NCI-H1694 (cell line): ENCODE data around the gene MLNR.

Experiments
- DNase-seq: peaks from one replicate; lab custom pipeline; 2025; lab: John Stamatoyannopoulos, UW

MLNR gene

DNA sequence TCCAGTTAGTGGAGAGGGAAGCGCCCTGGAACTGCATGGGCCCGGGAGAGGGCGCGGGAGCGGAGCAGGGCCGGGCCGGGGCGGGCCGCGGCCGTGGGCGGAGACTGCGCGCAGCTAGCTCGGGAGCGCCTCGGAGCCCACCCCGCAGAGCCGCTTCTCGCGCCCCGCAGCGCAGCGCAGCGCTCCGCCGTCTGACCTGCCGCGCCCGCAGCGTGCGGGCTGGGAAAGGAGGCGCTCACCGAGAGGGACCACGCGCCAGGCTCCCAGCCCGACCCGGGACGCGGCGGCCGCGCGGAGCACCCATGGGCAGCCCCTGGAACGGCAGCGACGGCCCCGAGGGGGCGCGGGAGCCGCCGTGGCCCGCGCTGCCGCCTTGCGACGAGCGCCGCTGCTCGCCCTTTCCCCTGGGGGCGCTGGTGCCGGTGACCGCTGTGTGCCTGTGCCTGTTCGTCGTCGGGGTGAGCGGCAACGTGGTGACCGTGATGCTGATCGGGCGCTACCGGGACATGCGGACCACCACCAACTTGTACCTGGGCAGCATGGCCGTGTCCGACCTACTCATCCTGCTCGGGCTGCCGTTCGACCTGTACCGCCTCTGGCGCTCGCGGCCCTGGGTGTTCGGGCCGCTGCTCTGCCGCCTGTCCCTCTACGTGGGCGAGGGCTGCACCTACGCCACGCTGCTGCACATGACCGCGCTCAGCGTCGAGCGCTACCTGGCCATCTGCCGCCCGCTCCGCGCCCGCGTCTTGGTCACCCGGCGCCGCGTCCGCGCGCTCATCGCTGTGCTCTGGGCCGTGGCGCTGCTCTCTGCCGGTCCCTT, at the start of gene MLNR:
MLNR (plus strand) TSS at position 303 of the 820 bp plus-strand sequence; CDS start at position 303, 0 bp downstream.
- no peak for DNase-seq

- DNase-seq: no peak
Observed at GRCh38 chr13:49171359-49171758, 48.8 kb upstream of the MLNR start.

DNA sequence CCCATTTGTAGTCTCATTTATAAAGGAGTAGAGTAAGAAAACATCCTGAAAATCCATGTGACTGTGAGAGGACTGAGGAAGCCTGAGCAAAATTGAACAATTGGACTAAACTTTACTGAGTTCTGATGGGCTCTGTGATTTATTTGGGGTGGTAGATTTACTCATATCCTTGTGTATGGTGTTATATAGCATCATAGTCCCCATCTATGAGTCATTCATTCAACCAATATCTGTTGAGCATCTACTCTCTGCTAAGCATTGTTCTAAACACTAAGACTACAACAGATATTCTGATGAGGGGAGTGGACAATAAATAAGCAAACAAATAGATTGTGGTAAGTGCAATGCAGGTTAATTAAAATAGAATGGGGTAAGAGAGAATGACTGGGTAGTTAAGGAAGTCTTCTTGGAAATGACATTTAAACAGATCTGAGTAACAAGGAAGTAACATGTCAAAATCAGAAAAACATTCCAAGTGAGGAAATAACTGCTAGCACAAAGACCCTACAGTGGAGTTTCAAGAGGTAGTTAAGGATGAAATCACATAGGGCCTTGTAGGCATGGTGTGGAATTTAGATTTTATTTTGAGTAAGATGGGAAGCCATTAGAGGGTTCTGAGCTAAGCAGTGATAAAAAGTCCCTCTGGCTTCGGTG, 36.3 kb upstream of the MLNR start:
- no peak for DNase-seq

- DNase-seq: no peak
Observed at GRCh38 chr13:49184621-49185020, 35.5 kb upstream of the MLNR start.

GRCh38 chr13:49185264-49185663, 34.9 kb upstream of the MLNR start:
- no peak for DNase-seq

GRCh38 chr13:49190901-49191300, 29.2 kb upstream of the MLNR start:
- no peak for DNase-seq

DNA sequence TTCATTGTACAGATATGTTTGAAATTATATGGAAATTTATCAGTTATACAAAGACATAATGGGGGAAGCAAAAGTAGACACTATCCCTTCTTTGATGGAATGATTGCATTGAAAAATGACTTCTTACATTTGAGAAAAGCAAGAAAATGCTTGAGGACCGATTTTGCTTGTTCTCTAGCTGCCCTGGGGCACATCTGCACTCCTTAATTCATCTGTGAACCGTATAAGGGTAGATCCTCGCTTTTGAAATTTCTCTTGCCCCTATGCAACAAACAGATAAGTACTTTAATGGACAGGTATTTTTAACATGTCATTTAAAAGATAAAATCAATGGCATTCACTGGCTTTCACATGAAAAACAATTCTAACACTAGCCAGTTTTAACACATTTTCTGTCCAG, 13.5 kb upstream of the MLNR start:
- DNase-seq: no peak

GRCh38 chr13:49208619-49209018, 11.5 kb upstream of the MLNR start:
- DNase-seq: no peak

GRCh38 chr13:49210114-49210513, 10.0 kb upstream of the MLNR start:
- no peak for DNase-seq

GRCh38 chr13:49210669-49211068, 9.5 kb upstream of the MLNR start:
- DNase-seq: no peak

- DNase-seq: no peak
Observed at GRCh38 chr13:49213539-49213938, 6.6 kb upstream of the MLNR start.

- DNase-seq: no peak
Observed at GRCh38 chr13:49213997-49214916, 5.9 kb upstream of the MLNR start.

- no peak for DNase-seq
Observed at GRCh38 chr13:49214917-49215376, 5.2 kb upstream of the MLNR start.

DNA sequence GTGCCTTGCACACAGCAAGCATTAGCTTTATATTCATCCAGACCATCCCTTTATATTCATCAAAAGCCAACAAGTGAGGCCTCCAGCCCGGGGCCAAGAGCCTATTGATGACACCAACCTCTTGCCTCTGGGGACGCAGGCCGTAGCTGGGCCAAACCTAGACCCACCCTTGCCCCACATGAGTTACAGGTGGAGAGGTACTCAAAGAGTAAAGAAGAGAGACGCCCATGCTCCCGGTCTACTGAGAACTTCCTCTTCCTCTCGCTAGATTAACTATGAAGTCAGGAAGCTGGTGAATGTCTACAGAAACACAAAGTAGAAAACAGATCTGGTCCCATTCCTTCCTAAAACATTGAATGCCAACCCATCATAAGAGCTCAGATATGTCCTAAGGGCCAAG, 3.8 kb upstream of the MLNR start:
- no peak for DNase-seq

DNA sequence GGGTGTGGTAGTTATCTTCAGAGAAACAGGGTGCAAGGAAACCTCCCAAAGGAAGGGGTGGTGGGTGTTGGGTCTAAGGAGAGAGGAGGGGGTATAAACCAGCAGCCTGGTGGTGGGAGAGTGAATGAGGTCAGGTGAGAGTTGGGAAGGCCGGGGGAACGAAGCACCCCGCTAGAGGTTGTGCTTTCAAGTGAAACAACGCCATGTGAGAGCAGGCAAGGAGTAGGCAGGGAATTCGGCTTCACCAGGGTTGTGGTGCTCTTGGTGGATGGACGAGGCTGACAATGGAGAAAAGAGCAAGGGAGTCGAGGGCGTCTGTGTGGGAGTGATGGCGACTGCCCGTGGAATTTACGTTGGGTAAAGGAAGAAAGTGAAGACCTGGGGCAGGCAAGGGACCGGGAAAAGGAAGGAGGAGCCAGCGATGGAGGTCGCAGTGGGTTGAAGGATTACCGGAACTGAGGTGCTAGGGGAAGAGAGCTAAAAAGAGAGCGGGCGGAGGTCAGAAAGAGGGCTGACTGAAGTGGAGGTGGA, 2.1 kb upstream of the MLNR start:
- DNase-seq: no peak

DNA sequence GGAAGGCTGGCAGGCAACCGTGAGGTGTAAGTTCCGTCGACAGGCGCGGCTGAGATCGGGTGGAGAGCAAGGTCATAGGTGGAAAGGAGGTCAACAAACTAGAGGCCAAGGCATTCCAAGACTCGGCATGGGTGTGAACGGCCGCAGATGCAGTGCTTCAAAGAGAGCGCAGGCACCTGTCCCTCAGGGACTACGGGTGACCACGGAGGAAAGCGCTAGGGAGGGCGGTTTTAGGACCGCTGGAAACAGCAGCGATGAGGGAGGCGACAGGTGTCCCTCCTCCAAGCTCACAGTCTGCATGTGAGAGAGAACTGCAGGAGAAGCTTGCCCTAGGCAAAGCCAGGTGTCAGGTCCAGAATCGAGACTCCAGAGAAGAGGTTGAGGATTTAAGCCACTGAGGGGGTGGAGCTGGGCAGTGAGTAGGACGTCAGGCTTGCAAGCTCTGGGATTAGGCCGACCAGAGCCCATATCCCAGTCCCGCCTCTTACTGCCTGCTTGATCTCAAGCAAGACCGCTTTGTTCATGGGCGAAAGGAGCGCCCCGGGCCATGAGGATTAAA, 1.6 kb upstream of the MLNR start:
- no peak for DNase-seq

- DNase-seq: no peak
Observed at GRCh38 chr13:49219647-49220035, 497 bp upstream of the MLNR start.

DNA sequence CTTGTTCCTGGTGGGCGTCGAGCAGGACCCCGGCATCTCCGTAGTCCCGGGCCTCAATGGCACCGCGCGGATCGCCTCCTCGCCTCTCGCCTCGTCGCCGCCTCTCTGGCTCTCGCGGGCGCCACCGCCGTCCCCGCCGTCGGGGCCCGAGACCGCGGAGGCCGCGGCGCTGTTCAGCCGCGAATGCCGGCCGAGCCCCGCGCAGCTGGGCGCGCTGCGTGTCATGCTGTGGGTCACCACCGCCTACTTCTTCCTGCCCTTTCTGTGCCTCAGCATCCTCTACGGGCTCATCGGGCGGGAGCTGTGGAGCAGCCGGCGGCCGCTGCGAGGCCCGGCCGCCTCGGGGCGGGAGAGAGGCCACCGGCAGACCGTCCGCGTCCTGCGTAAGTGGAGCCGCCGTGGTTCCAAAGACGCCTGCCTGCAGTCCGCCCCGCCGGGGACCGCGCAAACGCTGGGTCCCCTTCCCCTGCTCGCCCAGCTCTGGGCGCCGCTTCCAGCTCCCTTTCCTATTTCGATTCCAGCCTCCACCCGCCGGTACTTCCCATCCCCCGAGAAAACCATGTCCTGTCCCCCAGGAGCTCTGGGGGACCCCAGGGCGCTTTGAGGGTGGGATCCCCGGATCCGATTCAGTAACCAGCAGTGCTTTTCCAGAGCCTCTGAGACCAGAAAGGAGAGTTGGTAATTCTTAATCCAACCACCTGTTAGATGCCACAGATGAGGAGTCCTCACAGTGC, 885 bp downstream of the MLNR start:
- no peak for DNase-seq

- no peak for DNase-seq
Observed at GRCh38 chr13:49221590-49221965, 1.4 kb downstream of the MLNR start.

- no peak for DNase-seq
Observed at GRCh38 chr13:49225223-49226042, 5.3 kb downstream of the MLNR start.
